NCI-H345 (cell line): Measurements from ENCODE around the gene UMAD1.

Experiments used
- DNase-seq: peaks from one replicate; lab custom pipeline; 2025; lab: John Stamatoyannopoulos, UW

Gene UMAD1

DNA sequence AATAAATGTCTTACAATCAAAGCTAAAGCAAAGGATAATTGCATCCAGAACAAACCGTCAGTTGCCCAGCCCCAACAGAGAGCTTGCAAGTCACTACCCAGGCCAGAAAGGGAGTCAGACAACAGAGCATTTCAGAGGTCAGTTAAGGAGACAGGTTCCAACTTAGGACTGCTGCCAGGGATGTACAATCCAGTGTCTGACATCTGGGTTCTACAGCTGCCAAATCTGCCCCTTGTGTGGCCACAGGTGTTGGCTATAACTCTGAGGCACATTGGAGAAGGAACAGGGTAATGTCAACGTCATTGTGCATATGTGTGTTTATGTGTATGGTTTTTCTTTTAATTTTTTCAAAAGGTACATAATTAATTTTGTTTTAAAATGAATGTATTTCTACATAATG, 242.8 kb downstream of the UMAD1 start:
- no peak for DNase-seq

DNA sequence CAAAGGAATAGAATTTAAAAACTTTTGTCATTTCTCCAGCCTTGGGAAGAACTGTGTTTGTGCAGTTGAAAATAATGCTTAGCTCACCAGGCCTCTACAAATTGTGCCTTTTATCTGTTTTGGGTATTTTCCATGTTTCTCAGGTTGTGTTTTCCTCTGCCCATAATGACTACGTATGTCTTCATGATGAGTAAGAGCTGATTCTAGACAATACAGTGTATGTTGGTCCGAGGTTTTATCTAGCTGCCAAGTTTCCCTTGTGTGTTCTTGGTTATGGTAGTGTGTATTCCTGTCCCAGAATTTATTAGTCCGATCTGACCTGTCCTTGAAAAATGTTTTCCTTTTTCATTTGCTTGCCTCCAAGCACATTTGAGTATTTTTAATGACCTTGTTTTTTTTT, 244.3 kb downstream of the UMAD1 start:
- no peak for DNase-seq

DNA sequence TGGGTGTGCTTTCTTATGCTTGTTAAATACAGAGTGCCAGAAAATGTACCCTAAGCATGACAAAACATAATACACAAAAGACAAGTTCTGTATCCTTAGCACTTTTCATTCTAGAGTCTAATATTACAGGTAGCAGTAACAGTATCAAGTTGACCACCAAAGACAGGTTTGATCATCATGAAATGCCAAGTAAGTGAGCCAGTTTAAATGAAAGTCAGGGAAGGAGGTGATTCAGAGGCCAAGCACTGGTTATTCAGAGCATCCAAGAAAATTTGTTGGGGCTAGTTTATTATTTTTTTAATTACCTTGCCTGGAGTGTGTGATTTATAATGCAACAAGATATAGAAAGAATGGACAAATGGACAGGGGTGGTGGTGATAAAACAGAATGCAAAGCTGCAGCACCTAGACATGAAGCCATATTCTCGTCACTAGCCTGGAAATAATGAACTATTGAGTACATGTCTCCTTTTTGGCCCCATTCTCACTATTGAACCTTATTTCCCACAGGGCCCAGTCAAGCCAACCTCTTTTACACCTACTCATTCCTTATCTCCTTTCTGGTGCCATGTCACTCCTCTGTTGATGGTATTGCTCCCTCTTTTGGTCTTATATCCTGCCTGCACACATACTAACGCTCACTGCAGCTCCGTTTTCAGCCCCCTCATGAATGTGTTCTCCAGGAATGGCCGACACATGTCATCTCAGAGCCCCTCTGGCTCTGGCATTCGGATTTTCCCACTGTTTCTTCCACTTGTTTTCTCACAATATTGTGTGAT, 249.4 kb downstream of the UMAD1 start:
- DNase-seq, result no peak

DNA sequence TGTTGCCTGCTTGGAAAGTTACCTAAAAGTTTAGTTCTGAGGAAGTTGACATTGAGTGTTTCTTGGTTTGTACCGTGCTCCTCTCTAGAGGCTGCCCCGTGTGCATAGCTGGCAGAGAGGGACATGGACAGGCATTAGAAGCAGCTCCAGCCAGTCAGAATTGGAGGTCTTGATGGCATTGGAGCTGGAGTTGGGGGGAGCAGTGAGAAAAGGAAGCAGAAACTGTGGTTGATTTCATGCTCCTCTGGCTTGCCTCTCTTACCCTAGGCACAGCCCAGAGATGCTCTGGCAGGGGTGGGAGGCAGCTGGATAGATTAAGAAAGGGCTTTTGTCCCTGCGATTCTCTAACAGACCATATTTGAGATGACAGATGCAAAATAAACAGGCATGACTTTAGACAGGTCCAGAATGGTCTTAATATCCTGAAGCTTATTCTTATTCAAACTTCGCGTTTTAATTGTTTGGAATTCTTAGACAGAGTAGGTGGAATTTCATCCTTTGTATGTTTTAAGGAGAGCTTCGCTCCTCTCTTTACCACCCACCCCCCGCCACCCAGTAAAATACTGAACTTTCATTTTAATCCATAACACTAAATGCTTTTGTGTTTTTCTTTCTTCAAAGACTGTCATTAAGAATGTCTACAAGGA, 254.6 kb downstream of the UMAD1 start:
- DNase-seq, result no peak

DNA sequence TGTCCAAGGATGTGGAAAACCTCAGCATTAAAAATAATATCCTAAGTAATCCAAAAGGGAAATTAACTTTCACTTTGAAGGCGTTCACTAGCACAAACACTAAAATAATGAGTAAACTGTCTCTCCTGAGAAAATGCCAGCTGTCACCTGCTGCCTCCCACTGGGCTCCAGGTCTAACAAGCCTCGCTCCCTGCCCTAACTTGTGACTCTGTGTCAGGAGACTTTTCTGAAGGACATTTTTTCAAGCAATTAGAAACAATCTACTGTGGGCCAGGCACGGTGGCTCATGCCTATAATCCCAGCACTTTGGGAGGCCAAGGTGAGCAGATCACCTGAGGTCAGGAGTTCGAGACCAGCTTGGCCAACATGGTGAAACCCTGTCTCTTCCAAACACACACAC, 255.2 kb downstream of the UMAD1 start:
- DNase-seq, result peak; percentile 51

DNA sequence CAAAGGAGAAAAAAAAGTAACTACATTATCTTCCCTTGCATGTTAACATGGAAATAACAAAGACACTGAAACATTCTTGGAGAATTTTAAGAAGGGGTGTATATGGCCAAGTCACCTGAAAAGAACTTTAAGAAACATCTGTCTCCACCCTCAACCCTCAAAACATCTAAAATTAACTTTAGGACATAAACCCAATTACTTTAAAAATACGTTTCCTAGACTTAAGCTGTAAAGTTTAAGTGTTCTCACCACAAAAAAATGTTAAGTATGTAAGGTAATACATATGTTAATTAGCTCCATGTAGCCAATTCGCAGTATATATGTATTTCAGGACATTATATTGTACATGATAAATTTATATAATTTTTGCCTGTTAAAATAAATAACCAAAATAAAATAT, 257.0 kb downstream of the UMAD1 start:
- DNase-seq, result no peak

DNA sequence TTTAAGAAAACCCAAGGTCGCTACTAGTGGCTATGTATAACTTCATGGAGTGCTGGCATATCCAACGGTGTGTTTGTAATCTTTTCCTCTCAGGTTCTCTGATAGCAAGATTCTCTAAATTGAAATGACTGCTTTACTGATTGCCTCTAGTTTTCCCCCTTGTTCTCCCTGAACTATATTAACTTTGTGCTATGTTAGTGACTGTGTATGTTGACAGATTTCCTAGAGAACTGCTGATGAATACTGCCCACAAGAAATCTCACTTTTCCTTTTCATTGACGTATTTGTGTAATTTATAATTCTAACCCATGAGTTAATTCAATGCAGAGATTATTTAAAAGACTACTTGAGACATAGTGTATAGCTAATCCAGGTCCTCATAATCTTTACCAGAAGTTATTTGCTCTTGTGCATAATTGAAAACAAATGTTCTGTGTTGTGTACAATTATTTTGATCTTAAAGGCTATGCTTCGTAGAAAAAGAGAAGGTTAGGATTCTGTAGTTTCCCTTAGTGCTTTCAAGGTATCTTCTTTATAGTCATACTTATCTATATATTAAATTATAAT, 257.5 kb downstream of the UMAD1 start:
- no peak for DNase-seq

DNA sequence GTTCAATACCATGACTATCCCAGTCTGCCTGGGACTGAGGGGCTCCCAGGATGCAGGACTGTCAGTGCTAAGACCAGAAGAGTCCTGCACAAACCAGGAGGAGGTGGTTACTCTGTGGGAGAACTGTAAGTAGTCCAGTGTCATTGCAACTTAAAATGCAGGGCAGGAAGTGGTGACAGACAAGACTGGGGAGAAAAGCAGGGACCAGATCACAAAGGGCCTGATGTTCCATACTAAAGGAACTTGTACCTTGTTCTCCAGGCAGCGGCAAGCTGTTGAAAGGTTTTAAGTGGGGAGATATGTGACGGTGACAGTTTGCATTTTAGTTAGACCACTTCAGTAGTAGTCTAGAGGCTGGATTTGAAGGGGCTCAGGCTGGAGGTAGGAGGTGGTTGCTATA, 262.3 kb downstream of the UMAD1 start:
- no peak for DNase-seq

DNA sequence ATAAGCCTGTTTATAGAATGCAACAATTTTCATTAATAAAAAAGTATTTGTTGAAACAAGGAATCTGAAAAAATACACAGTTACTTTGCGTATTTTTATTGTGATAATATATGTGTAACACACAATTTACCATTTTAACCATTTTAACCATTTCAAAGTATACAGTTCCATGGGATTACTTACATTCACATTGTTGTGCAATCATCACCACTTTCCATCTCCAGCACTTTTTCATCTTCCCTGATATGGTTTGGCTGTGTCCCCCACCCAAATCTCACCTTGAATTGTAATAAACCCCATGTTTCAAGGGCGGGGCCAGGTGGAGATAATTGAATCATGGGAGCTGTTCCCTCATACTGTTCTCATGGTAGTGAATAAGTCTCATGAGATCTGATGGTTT, 266.8 kb downstream of the UMAD1 start:
- no peak for DNase-seq

DNA sequence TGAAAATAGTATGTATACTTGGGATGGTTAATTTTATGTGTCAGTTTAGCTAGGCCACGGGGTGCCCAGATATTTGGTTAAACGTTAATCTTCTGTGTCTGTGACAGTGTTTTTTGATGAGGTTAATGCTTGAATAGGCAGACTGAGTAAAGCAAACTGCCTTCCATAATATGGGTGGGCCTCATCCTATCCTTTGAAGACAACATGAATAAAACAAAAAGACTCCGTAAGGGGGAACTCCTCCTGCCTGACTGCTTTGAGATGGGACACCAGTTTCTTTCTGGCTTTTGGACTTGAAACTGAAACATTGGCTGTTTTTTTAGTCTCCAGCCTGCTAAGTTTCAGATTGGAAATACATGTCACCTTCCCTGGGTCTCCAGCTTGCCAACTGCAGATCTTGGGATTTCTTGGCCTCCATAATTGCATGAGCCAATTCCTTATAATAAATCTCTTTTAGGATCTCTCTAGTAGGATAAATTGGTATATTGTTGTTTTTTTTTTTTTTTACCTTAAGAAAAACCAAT, 268.1 kb downstream of the UMAD1 start:
- no peak for DNase-seq

DNA sequence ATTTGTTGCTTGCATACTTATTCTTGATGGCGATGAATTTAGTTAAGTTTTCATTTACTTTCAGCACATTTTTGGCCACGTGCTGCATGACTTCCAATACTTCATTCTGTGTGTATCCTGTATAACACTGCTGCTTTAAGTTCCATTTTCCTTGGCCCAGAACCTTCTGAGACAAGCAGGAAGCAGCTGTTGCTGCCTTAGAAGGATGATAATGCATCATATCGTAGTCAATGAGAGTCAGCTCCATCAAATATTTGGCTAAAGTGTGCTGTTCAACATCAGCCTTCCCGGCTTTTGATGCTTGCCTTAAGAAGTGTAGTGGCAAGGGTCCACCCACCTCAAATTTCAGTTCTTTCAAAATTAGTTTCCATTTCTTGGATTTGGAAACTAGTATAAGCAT, 268.8 kb downstream of the UMAD1 start:
- no peak for DNase-seq

DNA sequence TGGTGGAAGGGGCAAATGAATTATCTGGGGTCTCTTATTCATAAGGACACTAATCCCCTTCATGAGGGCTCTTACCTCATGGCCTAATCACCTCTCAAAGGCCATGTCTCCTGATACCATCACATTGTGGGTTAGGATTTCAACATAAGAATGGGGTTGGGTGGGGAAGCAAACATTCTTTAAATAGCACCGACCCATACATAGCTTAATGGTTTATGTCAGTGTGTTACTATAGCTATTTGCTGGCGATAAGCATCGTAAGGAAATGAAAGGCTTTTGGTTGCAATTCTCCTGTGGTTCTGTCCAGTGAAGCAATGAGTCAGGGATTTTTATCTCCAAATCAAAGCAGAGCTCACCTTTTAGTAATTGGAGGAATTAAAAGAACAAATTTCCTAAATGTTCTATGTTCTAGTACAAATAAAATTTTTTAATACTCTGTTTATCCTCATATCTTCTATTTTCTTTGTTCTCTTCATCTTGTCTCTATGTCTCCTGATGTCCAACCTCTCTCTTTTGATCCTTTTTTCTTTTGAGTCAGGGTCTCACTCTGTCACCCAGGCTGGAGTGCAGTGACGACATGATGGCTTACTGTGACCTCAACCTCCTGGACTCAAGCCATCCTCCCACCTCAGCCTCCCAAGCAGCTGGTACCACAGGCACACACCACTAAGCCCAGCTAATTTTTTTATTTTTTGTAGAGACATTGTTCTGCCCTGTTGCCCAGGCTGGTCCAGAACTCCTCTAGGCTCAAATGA, 271.0 kb downstream of the UMAD1 start:
- DNase-seq, result no peak

DNA sequence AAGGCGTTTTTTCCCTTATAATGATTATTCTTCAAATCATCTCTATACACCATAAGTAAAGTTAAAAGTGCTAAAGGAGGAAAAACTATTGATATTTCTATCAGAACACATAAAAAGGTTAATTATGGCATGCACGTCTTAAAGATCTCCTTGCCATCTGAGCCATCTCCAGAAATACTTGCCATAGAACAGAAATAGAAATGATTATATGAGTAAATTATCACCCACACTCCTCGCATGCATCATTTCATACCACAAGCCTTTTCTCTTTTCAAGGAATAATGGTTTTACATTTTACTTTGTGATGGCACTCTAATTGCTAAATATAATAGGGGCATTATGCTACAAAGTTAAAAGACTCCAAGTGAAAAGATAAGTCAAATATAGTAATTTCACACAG, 272.4 kb downstream of the UMAD1 start:
- DNase-seq, result no peak

DNA sequence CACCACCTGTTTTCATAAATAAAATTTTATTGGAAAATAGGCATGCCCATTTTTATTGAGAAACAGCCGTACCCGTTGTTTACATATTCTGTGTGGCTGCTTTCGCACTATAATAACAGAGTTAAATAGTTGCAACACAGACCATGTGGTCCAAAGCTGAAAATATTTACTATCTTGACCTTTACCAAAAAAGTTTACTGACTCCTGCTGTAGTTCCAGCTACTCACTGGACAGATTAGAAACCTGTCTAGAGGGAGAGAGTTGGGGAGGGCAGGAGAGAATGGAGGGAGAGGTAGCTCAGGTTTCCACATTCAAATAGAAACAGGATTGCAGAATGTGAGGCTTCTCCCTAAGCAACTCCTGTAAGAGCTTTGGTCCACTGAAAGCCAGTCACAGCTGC, 273.0 kb downstream of the UMAD1 start:
- DNase-seq, result no peak

DNA sequence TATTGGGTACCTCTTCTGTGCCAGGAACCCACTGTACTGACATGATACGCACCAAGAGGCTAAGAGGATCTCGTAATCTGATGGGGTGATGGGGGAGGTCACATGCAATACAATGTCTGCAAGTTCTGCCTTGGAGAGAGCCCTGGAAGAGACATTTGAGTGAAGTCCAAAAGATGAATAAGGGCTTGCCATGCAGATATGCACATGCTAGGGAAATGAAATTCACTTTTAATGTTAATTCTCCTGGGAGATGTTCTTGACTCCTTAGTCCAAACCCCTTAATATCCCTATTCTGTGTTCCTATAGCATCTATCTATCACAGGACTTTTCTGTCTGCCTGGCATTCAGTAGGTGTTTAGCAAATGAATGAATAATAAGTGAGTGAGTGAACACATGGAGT, 274.0 kb downstream of the UMAD1 start:
- DNase-seq, result no peak

DNA sequence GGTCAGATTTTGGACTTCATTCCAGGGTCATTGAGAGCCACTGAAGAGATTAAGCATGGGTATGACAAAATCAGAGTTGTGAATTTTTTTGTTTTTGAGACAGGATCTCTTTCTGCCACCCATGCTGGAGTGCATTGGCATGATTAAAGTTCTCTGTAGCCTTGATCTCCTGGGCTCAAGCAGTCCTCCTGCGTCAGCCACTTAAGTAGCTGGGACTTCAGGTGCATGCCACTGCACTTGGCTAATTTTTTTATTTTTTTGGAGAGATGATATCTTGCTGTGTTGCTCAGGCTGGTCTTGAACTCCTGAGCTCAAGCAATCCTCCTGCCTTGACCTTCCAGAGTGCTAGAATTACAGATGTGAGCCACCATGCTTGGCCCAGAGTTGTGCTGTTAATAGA, 275.5 kb downstream of the UMAD1 start:
- DNase-seq, result no peak

DNA sequence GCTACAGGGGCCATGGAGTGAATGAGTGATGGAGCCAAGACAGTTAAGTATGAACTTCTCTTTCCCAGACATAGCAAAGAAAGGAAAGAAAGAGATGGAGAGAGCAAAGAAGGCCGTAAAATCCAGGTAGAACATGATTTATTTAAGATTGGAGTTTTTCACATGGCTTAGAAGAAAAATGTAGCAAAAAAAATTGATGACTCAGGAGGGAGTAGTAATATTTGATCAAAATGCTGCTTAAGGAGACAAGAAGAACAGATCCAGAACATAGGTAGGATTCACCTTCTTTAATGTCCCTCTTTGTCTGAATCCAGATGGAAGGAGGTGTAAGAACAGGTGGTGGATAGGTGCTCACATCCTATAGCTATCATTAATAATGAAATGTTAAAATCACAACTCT, 277.0 kb downstream of the UMAD1 start:
- DNase-seq, result no peak

DNA sequence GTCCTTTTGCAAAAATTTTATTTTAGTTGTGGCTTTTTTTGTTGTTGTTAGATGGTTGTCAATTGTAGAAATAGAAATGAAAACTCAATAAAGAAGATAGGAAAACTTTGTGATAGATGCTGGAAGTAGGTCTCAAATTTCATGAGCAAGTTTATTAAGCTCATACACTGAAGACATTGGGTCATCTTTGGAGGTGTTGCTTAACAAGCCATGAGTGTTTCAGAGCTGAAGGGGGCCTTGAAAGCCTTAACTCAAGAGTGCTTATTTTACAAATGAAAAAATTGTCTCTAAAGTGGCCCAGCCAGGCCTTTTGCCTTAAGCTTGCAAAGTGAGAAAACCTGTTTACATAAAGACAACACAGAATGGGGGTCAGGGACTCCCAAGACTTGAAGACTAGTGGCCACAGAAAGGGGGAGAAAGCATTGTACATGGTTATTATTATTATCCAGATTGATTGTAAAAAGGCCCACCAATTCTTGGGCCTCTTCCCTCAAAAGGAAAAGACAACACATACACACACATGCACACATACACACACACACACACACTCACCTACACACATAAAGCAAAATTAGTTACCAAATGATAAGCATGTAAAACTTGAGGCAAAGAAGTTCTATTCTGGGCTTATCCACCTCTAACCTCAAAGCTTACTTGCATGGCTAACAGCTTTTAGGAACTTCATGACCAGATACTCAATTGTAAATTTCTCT, 278.3 kb downstream of the UMAD1 start:
- DNase-seq, result no peak

DNA sequence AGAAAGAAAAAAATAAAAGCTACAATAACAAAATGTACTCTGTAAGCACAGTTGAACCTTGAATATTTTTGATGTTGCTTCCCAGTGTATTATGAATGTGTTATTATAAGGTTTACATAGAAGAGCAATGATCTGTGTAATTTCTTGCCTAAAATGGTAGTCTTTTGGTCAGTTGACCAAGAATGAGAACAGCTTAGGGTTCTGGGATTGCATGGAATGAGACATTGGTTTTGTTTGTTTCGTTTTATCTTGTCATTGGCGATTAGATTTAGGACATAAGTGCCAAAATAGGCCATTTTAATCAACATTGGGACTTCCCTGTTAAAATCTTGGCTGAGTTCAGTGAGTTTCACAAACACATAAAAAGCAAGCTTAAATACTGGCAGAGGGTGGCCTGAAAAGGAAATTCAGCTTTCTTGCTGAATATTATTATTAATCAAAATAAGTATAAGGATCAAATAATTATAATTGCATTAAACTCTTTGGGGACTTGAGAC, 278.9 kb downstream of the UMAD1 start:
- no peak for DNase-seq

DNA sequence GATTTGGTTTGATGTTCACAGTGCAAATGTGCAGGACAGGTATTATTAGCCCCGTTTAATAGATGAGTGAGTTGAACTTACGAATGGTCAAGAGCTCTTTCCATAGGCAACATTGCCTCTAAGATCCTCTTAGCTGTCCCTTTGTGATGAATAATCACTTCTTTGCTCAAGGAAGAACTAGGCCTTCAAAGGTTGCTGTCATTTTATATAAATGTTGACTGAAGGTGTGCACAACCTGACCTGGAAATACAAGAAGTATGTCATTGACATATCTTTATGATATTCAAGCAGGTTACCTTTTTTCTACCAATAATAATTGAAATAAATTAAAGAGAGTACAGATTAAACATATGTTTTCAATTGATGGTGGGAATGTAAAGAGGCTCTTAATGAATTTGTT, 279.5 kb downstream of the UMAD1 start:
- DNase-seq, result no peak

DNA sequence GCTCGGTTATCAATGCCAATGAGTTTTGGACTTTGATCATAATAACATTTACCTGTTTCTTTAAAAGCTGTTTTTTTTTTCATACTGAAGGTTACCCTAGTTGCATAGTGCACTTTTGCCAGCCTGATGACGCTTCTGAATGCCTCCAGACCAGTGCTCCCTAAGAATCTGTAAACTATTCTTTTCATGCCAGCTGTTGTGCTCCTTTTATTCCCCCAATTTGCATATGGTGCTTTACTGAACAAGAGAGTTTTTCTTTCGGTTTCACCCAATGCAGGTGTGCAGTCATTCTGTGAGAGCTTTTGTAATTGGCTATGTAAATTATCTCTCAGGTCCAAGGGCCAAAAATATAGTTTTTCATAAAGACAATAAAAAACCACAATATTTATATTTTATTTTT, 279.9 kb downstream of the UMAD1 start:
- DNase-seq, result no peak

DNA sequence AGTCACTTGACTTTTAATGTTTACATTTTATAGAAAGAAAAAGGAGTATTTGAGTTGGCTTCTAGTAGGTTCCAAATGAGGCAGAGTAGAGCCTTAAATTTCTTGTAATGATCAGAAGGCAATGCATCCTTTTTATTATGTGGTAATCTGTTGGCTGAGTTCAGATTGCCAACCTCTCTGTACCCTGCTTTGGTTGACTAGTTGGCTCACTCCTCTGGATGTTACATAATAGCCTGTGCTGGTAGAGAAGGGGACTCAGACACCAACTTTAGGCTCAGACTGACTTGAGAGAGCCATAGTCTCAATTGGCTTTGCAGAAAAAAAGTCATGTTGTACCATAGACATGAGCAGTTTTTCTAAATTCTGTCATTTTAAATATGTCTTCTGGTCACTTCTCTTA, 281.3 kb downstream of the UMAD1 start:
- no peak for DNase-seq
